HepG2 (cell line): ENCODE results near the gene EPHA4. TPM values are rescaled to one million over a fixed set of nuclear protein-coding genes. Genes with fewer than 3 reads are reported as not detected.

ENCODE experiments used
- ATAC-seq: fragments of 200-7000 bp; cut with Tn5 transposase; 3 replicates; pipeline ENCODE4 v1.9.1; 2020; ENCODE audit warnings: mild to moderate bottlenecking, moderate library complexity
- BruUV-seq: library from RNA; stranded (reverse); fragments of 400-500 nt; replicated peaks from 2 replicates; lab custom pipeline; 2021; lab: Mats Ljungman, UMichigan
- CTCF ChIA-PET: fragments of 300-600 bp; formaldehyde crosslinking; extraction: SDS; loops from one replicate; lab custom pipeline; 2021; ENCODE audit warnings: low total read pairs, inconsistent platforms, low intra/inter-chr PET ratio; lab: Yijun Ruan, JAX
- POLR2A ChIA-PET: fragments of 350-600 bp; sonication (Branson Sonifier 250); formaldehyde crosslinking; loops from one replicate; lab custom pipeline; 2020; ENCODE audit warnings: antibody characterized with exemption, inconsistent platforms; lab: Yijun Ruan, JAX
- DNase-seq: peaks from one replicate; pipeline ENCODE4 v3.0.0-alpha.2; 2015; ENCODE audit warnings: low spot score
- FAIRE-seq: peaks from 3 replicates; lab custom pipeline; 2011; peaks lifted over from hg19 to GRCh38; lab: Jason Lieb, UNC
- H2AFZ ChIP-seq: one replicate; pipeline ENCODE4 v1.6.1; 2011; ENCODE audit warnings: low read length, inconsistent platforms
- H3K27ac ChIP-seq: fragments of 300-600 bp; 3 replicates; pipeline ENCODE4 v1.8.0; 2011; ENCODE audit warnings: mixed run types, mild to moderate bottlenecking, mixed read lengths, low read length, inconsistent platforms; ENCODE audit not compliant: insufficient read depth; ENCODE audit errors: extremely low read length
- H3K27me3 ChIP-seq, 2 experiments: fragments of 200-600 bp in 1 of 2; 2 replicates in 1 of 2; 3 replicates in 1 of 2; pipeline versions ENCODE4 v1.6.0 to v1.8.0; 2011; ENCODE audit warnings: low read length in 2 of 2, mild to moderate bottlenecking in 2 of 2, moderate library complexity in 2 of 2, inconsistent platforms in 1 of 2; ENCODE audit not compliant: insufficient read depth in 2 of 2, control insufficient read depth in 1 of 2
- H3K36me3 ChIP-seq, 2 experiments: fragments of 200-600 bp in 1 of 2; replicated peaks in 1 of 2; 2 replicates in 1 of 2; 3 replicates in 1 of 2; pipeline versions ENCODE4 v1.5.1 to v1.8.0; 2011; ENCODE audit warnings: low read length in 2 of 2, inconsistent platforms in 1 of 2; ENCODE audit not compliant: insufficient read depth in 2 of 2, control insufficient read depth in 1 of 2
- H3K4me1 ChIP-seq: 2 replicates; pipeline ENCODE4 v1.5.1; 2012; ENCODE audit warnings: low read length, inconsistent platforms; ENCODE audit not compliant: insufficient read depth
- H3K4me2 ChIP-seq: 2 replicates; pipeline ENCODE4 v1.6.0; 2011; ENCODE audit warnings: low read depth, low read length, inconsistent platforms
- H3K4me3 ChIP-seq, 3 experiments: fragments of 200-600 bp in 1 of 3; sonication (generic), shearing (Covaris generic) in 1 of 3; replicated peaks in 1 of 3; 2 replicates each; pipeline ENCODE4 v1.5.1; 2011 to 2016; ENCODE audit warnings: low read length in 3 of 3, inconsistent platforms in 2 of 3, low read depth in 2 of 3, mild to moderate bottlenecking in 2 of 3, control low read depth in 1 of 3, mixed read lengths in 1 of 3; ENCODE audit not compliant: insufficient read depth in 1 of 3
- H3K79me2 ChIP-seq: one replicate; pipeline ENCODE4 v1.6.1; 2011; ENCODE audit warnings: low read length, inconsistent platforms; ENCODE audit not compliant: insufficient read depth
- H3K9ac ChIP-seq: 2 replicates; pipeline ENCODE4 v1.6.0; 2011; ENCODE audit warnings: mild to moderate bottlenecking, low read depth, low read length, inconsistent platforms; ENCODE audit not compliant: insufficient read depth
- H3K9me3 ChIP-seq: 2 replicates; pipeline ENCODE4 v1.5.1; 2012; ENCODE audit warnings: mild to moderate bottlenecking, low read length
- H4K20me1 ChIP-seq: 2 replicates; pipeline ENCODE4 v1.6.0; 2011; ENCODE audit warnings: inconsistent platforms, mild to moderate bottlenecking, low read length, moderate library complexity; ENCODE audit not compliant: insufficient read depth
- AHR ChIP-seq: IDR thresholded peaks from 2 replicates; pipeline ENCODE4 v1.6.1; 2018; ENCODE audit warnings: missing genetic modification reagents, missing compliant biosample characterization
- DMAP1 ChIP-seq: IDR thresholded peaks from 2 replicates; pipeline ENCODE4 v1.6.1; 2016
- ELF3 ChIP-seq: IDR thresholded peaks from 2 replicates; pipeline ENCODE4 v1.6.1; 2016; ENCODE audit warnings: missing genetic modification reagents, missing compliant biosample characterization
- MTA1 ChIP-seq: sonication (generic); formaldehyde crosslinking; IDR thresholded peaks from 2 replicates; pipeline ENCODE4 v1.4.0; 2020; ENCODE audit warnings: missing genetic modification reagents, mild to moderate bottlenecking, borderline replicate concordance
- YEATS4 ChIP-seq: sonication (generic); formaldehyde crosslinking; IDR thresholded peaks from 2 replicates; pipeline ENCODE4 v1.4.0; 2020; ENCODE audit warnings: missing genetic modification reagents, borderline replicate concordance
- ZBTB8A ChIP-seq: sonication (generic); formaldehyde crosslinking; IDR thresholded peaks from 2 replicates; pipeline ENCODE4 v1.4.0; 2020; ENCODE audit warnings: mild to moderate bottlenecking, low read depth, missing genetic modification reagents, borderline replicate concordance
- ZFP36L1 ChIP-seq: sonication (generic); formaldehyde crosslinking; IDR thresholded peaks from 2 replicates; pipeline ENCODE4 v1.8.0; 2022; ENCODE audit warnings: mild to moderate bottlenecking, missing genetic modification reagents, moderate library complexity
- ZIK1 ChIP-seq: sonication (generic); formaldehyde crosslinking; IDR thresholded peaks from 2 replicates; pipeline ENCODE4 v1.5.0; 2020; ENCODE audit warnings: mild to moderate bottlenecking, low read depth, missing genetic modification reagents, borderline replicate concordance
- ZNF546 ChIP-seq: sonication (generic); formaldehyde crosslinking; conservative IDR thresholded peaks from 2 replicates; pipeline ENCODE4 v1.8.1; 2023; ENCODE audit warnings: mild to moderate bottlenecking, missing genetic modification reagents
- ZNF773 ChIP-seq: sonication (generic); formaldehyde crosslinking; IDR thresholded peaks from 2 replicates; pipeline ENCODE4 v1.4.0; 2020; ENCODE audit warnings: missing genetic modification reagents, borderline replicate concordance
- ZNF878 ChIP-seq: sonication (generic); formaldehyde crosslinking; IDR thresholded peaks from 2 replicates; pipeline ENCODE4 v1.8.1; 2023; ENCODE audit warnings: mild to moderate bottlenecking, missing genetic modification reagents, moderate library complexity
- ZNF891 ChIP-seq: sonication (generic); formaldehyde crosslinking; IDR thresholded peaks from 2 replicates; pipeline ENCODE4 v1.5.0; 2020; ENCODE audit warnings: mild to moderate bottlenecking, missing genetic modification reagents
- WGBS: methylation state at CpG from one replicate; pipeline ENCODE4 v1.1.6; 2017; ENCODE audit warnings: low lambda C conversion rate; 5-methylcytosine and 5-hydroxymethylcytosine counted together
- in situ Hi-C: cut with HindIII; loops from 2 replicates; pipeline ENCODE4 v1.10.0; 2017; ENCODE audit warnings: low pct_unique_long_range_greater_than_20kb; ENCODE audit not compliant: extremely low pct_ligation_motif_present
- intact Hi-C: fragments of 100-400 bp; cut with micrococcal nuclease; formaldehyde crosslinking; loops from one replicate; pipeline ENCODE4 v1.10.0; 2022; ENCODE audit not compliant: unreplicated experiment
- polyA plus RNA-seq, 8 experiments: library from polyadenylated mRNA; depleted of rRNA in 3 of 8; stranded (reverse) in 7 of 8; unstranded in 1 of 8; fragments of >200 nt; fragmentation: Illumina TruSeq in 4 of 8; extraction: Trizol in 4 of 8; gene quantifications; 2 replicates each; pipeline versions ENCODE4 v1.2.1 to v1.2.3, GENCODE V29; 2011 to 2016; ENCODE audit warnings: low read depth in 4 of 8, missing spikeins in 1 of 8, mixed read lengths in 1 of 8; ENCODE audit not compliant: insufficient read depth in 1 of 8
- total RNA-seq, 5 experiments: library from RNA; depleted of rRNA; stranded (reverse); fragments of >200 nt; fragmentation: Illumina TruSeq; extraction: Trizol; gene quantifications; 2 replicates each; pipeline ENCODE4 v1.2.3, GENCODE V29; 2016; ENCODE audit warnings: low read depth in 1 of 5
- TF ChIP-seq, protein P1 (sequence below): sonication (generic); formaldehyde crosslinking; IDR thresholded peaks from 2 replicates; pipeline ENCODE4 v1.8.1; 2023; ENCODE audit warnings: mild to moderate bottlenecking, missing genetic modification reagents
- TF ChIP-seq, protein P2 (sequence below): sonication (generic); formaldehyde crosslinking; IDR thresholded peaks from 2 replicates; pipeline ENCODE4 v1.4.0; 2020; ENCODE audit warnings: mild to moderate bottlenecking, missing genetic modification reagents
- TF ChIP-seq, protein P3 (sequence below): IDR thresholded peaks from 2 replicates; pipeline ENCODE4 v1.6.1; 2016; ENCODE audit warnings: mild to moderate bottlenecking, missing biosample characterization, missing genetic modification reagents
- TF ChIP-seq, protein P4 (sequence below): sonication (generic); formaldehyde crosslinking; IDR thresholded peaks from 2 replicates; pipeline ENCODE4 v1.8.1; 2023; ENCODE audit warnings: mild to moderate bottlenecking, missing genetic modification reagents
- TF ChIP-seq, protein P5 (sequence below): sonication (generic); formaldehyde crosslinking; IDR thresholded peaks from 2 replicates; pipeline ENCODE4 v1.4.0; 2020; ENCODE audit warnings: missing genetic modification reagents, borderline replicate concordance

EPHA4 gene
- total and polyA plus RNA-seq, 2 of the 13 experiments (the other 11 are each of a cell fraction or from before 2014, with no cell fraction given) = not detected

DNA sequence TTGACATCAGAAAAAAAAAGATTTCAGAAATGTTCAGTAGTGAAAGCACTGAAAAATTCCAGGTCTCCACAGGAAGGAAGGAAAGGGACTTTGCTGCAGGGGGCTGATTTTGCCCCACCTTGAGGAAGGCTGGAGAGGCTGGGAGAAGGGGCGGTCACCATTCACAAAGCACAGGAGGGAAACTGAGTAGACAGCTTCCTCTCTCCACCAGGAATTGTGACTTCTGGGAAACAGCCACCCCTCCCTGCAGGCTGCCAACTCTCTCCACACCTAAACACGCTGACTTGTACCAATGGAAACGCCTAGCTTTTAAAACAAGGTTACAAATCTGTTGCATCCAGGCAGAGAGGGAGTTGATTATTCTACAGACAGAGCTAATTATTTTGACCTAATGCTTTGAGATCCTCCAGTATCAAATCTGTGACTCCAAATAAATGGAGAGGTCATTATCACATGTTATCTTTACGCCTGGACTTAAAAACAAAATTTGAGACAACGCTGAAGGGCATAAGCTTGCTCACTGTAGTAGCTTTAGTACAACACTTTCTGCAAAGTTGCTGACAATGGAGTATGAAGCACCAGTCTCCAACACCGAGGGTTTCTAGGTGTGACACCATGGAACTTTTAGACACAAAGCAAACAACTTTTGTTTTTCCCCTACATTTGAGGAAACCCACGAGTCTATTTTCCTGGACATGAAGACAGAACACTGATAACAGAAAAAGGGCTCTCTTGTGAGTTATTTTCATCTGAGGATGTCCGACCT is 42.7 kb downstream of the EPHA4 start:
- in situ Hi-C loops (no loop called here), intact Hi-C loops (no loop called here)
- no TSS peak for BruUV-seq
- no peak overlapping the region for H3K9ac ChIP-seq
- no peaks in the 10 kb centered on the region for H3K79me2 ChIP-seq
- ChIA-PET POLR2A (no interaction called here), CTCF (no interaction called here)
- no peak overlapping the region for H3K27ac ChIP-seq
- H3K4me3 ChIP-seq = no peak overlapping the region
- H3K4me2 ChIP-seq = no peak overlapping the region
- TF ChIP-seq ZNF878 (CRISPR knock-in tag) (no peak), DMAP1 (CRISPR knock-in tag) (no peak), ZNF546 (CRISPR knock-in tag) (no peak), YEATS4 (CRISPR knock-in tag) (no peak), ZNF773 (CRISPR knock-in tag) (no peak), ZBTB8A (CRISPR knock-in tag) (no peak), MTA1 (no peak), AHR (no peak), ZIK1 (CRISPR knock-in tag) (no peak), ZNF891 (CRISPR knock-in tag) (no peak), ZFP36L1 (no peak), ELF3 (no peak)
- TF ChIP-seq, protein P1, sequence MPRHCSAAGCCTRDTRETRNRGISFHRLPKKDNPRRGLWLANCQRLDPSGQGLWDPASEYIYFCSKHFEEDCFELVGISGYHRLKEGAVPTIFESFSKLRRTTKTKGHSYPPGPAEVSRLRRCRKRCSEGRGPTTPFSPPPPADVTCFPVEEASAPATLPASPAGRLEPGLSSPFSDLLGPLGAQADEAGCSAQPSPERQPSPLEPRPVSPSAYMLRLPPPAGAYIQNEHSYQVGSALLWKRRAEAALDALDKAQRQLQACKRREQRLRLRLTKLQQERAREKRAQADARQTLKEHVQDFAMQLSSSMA = no peak
- TF ChIP-seq, protein P2, sequence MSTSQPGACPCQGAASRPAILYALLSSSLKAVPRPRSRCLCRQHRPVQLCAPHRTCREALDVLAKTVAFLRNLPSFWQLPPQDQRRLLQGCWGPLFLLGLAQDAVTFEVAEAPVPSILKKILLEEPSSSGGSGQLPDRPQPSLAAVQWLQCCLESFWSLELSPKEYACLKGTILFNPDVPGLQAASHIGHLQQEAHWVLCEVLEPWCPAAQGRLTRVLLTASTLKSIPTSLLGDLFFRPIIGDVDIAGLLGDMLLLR (CRISPR knock-in tag) = no peak
- TF ChIP-seq, protein P3, sequence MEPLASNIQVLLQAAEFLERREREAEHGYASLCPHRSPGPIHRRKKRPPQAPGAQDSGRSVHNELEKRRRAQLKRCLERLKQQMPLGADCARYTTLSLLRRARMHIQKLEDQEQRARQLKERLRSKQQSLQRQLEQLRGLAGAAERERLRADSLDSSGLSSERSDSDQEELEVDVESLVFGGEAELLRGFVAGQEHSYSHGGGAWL (CRISPR knock-in tag) = no peak
- TF ChIP-seq, protein P4, sequence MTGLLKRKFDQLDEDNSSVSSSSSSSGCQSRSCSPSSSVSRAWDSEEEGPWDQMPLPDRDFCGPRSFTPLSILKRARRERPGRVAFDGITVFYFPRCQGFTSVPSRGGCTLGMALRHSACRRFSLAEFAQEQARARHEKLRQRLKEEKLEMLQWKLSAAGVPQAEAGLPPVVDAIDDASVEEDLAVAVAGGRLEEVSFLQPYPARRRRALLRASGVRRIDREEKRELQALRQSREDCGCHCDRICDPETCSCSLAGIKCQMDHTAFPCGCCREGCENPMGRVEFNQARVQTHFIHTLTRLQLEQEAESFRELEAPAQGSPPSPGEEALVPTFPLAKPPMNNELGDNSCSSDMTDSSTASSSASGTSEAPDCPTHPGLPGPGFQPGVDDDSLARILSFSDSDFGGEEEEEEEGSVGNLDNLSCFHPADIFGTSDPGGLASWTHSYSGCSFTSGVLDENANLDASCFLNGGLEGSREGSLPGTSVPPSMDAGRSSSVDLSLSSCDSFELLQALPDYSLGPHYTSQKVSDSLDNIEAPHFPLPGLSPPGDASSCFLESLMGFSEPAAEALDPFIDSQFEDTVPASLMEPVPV (CRISPR knock-in tag) = no peak
- TF ChIP-seq, protein P5, sequence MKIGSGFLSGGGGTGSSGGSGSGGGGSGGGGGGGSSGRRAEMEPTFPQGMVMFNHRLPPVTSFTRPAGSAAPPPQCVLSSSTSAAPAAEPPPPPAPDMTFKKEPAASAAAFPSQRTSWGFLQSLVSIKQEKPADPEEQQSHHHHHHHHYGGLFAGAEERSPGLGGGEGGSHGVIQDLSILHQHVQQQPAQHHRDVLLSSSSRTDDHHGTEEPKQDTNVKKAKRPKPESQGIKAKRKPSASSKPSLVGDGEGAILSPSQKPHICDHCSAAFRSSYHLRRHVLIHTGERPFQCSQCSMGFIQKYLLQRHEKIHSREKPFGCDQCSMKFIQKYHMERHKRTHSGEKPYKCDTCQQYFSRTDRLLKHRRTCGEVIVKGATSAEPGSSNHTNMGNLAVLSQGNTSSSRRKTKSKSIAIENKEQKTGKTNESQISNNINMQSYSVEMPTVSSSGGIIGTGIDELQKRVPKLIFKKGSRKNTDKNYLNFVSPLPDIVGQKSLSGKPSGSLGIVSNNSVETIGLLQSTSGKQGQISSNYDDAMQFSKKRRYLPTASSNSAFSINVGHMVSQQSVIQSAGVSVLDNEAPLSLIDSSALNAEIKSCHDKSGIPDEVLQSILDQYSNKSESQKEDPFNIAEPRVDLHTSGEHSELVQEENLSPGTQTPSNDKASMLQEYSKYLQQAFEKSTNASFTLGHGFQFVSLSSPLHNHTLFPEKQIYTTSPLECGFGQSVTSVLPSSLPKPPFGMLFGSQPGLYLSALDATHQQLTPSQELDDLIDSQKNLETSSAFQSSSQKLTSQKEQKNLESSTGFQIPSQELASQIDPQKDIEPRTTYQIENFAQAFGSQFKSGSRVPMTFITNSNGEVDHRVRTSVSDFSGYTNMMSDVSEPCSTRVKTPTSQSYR (CRISPR knock-in tag) = no peak
- no peak for FAIRE-seq
- no peak for ATAC-seq
- H3K4me1 ChIP-seq = no peaks in the 10 kb centered on the region
- WGBS = 13% methylated on average over 8 of the region's 8 CpGs
- peaks cover 0 to 20% of the 10 kb centered on the region in 2 experiments; a peak in 3 of 5 replicates for H3K27me3 ChIP-seq
- no peaks in the 10 kb centered on the region for H3K36me3 ChIP-seq
- H2AFZ ChIP-seq = no peak overlapping the region
- H4K20me1 ChIP-seq = no peaks in the 10 kb centered on the region
- H3K9me3 ChIP-seq = no peaks in the 10 kb centered on the region
- DNase-seq = no peak
